Kidney (tissue), 14 donors: ENCODE data around the gene CTDSP1. TPM values are rescaled to one million over a fixed set of nuclear protein-coding genes. Genes with fewer than 3 reads are reported as not detected.
A peak's percentile ranks its signal among the peaks of the same experiment; 100 is the strongest.

Experiments used
- DNase-seq, 5 donors: peaks; one replicate each; pipeline ENCODE4 v3.0.0-alpha.2; 2013 to 2020
- FAIRE-seq: peaks from 2 replicates; lab custom pipeline; 2012; peaks lifted over from hg19 to GRCh38; lab: Jason Lieb, UNC
- H3K27ac ChIP-seq, 2 donors: one replicate each; pipeline ENCODE4 v1.7.0; 2013; ENCODE audit warnings: low read depth in 2 of 2, low read length in 2 of 2, inconsistent platforms in 1 of 2
- H3K27me3 ChIP-seq: one replicate; pipeline ENCODE4 v1.7.1; 2013; ENCODE audit warnings: low read length, inconsistent platforms; ENCODE audit not compliant: control insufficient read depth, insufficient read depth
- H3K36me3 ChIP-seq, 3 donors: one replicate each; pipeline versions ENCODE4 v1.7.0 to v1.7.1; 2013; ENCODE audit warnings: low read length in 3 of 3, control low read depth in 1 of 3, inconsistent platforms in 1 of 3; ENCODE audit not compliant: insufficient read depth in 3 of 3, control insufficient read depth in 2 of 3
- H3K4me1 ChIP-seq, 3 donors: one replicate each; pipeline versions ENCODE4 v1.7.0 to v1.7.1; 2013; ENCODE audit warnings: low read length in 3 of 3, inconsistent platforms in 1 of 3, low read depth in 1 of 3; ENCODE audit not compliant: control insufficient read depth in 2 of 3, insufficient read depth in 2 of 3
- H3K4me3 ChIP-seq, 3 donors: one replicate each; pipeline versions ENCODE4 v1.7.0 to v1.8.1; 2013; ENCODE audit warnings: low read length in 3 of 3, control low read depth in 1 of 3, inconsistent platforms in 1 of 3
- H3K9ac ChIP-seq, 3 donors: one replicate each; pipeline versions ENCODE4 v1.7.0 to v1.7.1; 2013; ENCODE audit warnings: low read length in 3 of 3, control low read depth in 1 of 3, inconsistent platforms in 1 of 3
- H3K9me3 ChIP-seq, 3 donors: one replicate each; pipeline versions ENCODE4 v1.7.0 to v1.7.1; 2013; ENCODE audit warnings: low read length in 3 of 3, control low read depth in 1 of 3, inconsistent platforms in 1 of 3; ENCODE audit not compliant: control insufficient read depth in 2 of 3, insufficient read depth in 1 of 3
- CTCF ChIP-seq: IDR thresholded peaks from 3 replicates; pipeline ENCODE4 v1.5.1; 2012; ENCODE audit warnings: mild to moderate bottlenecking, moderate library complexity, borderline replicate concordance; ENCODE audit not compliant: insufficient read depth; ENCODE audit errors: extremely low read depth
- intact Hi-C: fragments of 100-400 bp; cut with DNase I; formaldehyde crosslinking; loops from one replicate; pipeline ENCODE4 v1.11.1; 2022
- polyA plus RNA-seq: library from polyadenylated mRNA; stranded (reverse); fragments of 350-450 nt; fragmentation: Illumina TruSeq; extraction: RNeasy Lipid Tissue Mini Kit (QIAGEN cat#74804); gene quantifications from one replicate; pipeline ENCODE4 v1.2.3, GENCODE V29; 2014; ENCODE audit warnings: low read depth, low replicate concordance; ENCODE audit not compliant: insufficient read depth
- total RNA-seq: library from RNA; stranded (reverse); fragmentation: NEBNext Ultra II Directional; extraction: Animal tissue kit (Norgen Biotek cat#: 25700); gene quantifications from one replicate; pipeline ENCODE4 v1.2.1, GENCODE V29; 2021
- donor health status: control.
- donor health status: control.
- donor health status: control.
- donor health status: control.
- donor health status: control.
- donor health status: DM: yes; HTN: yes; CAD: no.
- donor health status: Normal renal cell carcinoma (clear cell type).

Gene CTDSP1
- total and polyA plus RNA-seq, 2 donors from 2014 or later: 118 to 196 TPM

GRCh38 chr2:218407717-218408116, 8.0 kb downstream of the CTDSP1 start:
- Histone ChIP-seq H3K4me3 (no peak overlapping the region), H3K9ac (no peak overlapping the region), H3K27me3 (no peaks in the 10 kb centered on the region), H3K36me3 (peaks cover 0 to 9% (median 0%) of the 10 kb centered on the region in 3 donors), H3K9me3 (no peaks in the 10 kb centered on the region), H3K27ac (no peak overlapping the region), H3K4me1 (peaks cover 2 to 19% (median 14%) of the 10 kb centered on the region in 3 donors)
- DNase-seq (peak in 1 of 5 donors; percentile 58), FAIRE-seq (no peak)
- TF ChIP-seq CTCF: no peak
- intact Hi-C loops: no loop called here

GRCh38 chr2:218418321-218418716, 18.7 kb downstream of the CTDSP1 start:
- Histone ChIP-seq H3K4me3 (no peak overlapping the region), H3K4me1 (no peaks in the 10 kb centered on the region), H3K27me3 (no peaks in the 10 kb centered on the region), H3K9me3 (no peaks in the 10 kb centered on the region), H3K36me3 (no peaks in the 10 kb centered on the region), H3K27ac (no peak overlapping the region), H3K9ac (no peak overlapping the region)
- TF ChIP-seq CTCF: no peak
- FAIRE-seq (no peak), DNase-seq (peak in 1 of 5 donors; percentile 42)
- intact Hi-C loops: no loop called here

GRCh38 chr2:218418717-218419458, 19.2 kb downstream of the CTDSP1 start, which contains the start of gene VIL1:
VIL1 (plus strand) TSS chr2:218419123; CDS start chr2:218423779, 4,656 bp downstream.
- TF ChIP-seq CTCF: no peak
- peak within 1 kb of the TSS in 1 of 2 donors; percentile 32 for H3K27ac ChIP-seq
- no peaks in the 10 kb centered on the region for H3K4me1 ChIP-seq
- no peaks in the 10 kb centered on the region for H3K36me3 ChIP-seq
- intact Hi-C loops: no loop called here
- H3K9me3 ChIP-seq: no peaks in the 10 kb centered on the region
- H3K4me3 ChIP-seq: peak within 1 kb of the TSS in 1 of 3 donors; percentile 52
- FAIRE-seq (no peak), DNase-seq (peak in 3 of 5 donors; percentile 15 to 59 (median 55))
- H3K9ac ChIP-seq: peak within 1 kb of the TSS in 1 of 3 donors; percentile 26
- H3K27me3 ChIP-seq: no peaks in the 10 kb centered on the region
